ENCODE data around the gene LHFPL6. TPM values are rescaled to one million over a fixed set of nuclear protein-coding genes. Genes with fewer than 3 reads are reported as not detected.

Gene LHFPL6
- total RNA-seq, 2 donors from 2014 or later: 1.1 to 7.5 TPM

DNA sequence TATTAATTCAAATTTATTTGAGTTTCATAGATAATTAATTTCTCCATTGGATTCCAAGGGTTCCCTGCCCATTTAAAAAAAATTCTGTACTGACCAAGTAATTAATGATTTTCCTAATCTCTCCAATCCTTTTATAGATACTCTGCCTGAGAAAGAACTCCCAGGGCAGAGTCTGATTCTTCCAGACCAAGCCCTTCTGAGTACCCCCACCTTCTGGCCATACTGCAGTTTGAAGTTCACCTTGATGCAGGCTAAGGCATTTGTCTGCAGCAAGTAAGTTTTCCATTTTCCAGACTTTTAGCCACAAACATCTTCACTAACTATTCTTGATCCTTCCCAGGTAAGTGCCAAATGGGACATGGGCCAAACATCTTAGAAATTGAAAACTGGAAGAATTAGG is 195.9 kb downstream of the LHFPL6 start:
- no peaks in the 10 kb centered on the region for H3K9me3 Mint-ChIP-seq
- peaks cover 21% of the 10 kb centered on the region for H3K27me3 Mint-ChIP-seq
- H3K36me3 Mint-ChIP-seq (ENCODE audit: low read depth): no peaks in the 10 kb centered on the region
- no peaks in the 10 kb centered on the region for H3K4me1 Mint-ChIP-seq
- no peak overlapping the region for H3K27ac Mint-ChIP-seq
- no peak for ATAC-seq (replicated peaks)
- no peak overlapping the region for H3K4me3 Mint-ChIP-seq

DNA sequence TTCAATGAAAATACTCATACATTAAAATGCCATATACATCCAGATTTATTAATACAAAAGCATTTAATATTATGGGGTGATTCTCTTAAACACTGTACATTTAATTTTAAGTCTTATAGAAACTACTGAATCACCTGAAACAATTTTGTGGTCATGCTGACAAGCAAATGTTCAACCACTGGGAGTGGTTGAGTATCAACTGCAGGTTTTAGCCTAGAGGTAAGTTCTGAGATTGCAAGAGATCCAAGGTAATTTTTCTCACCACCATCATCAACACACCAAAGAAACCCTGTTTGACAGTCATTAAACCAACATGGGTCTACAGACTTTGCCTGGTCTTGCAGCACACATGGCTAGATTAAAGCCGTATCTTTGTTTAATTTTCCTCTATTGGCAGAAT is 196.3 kb downstream of the LHFPL6 start:
- Mint-ChIP-seq H3K36me3 (ENCODE audit: low read depth) (no peaks in the 10 kb centered on the region), H3K27ac (no peak overlapping the region), H3K27me3 (peaks cover 20% of the 10 kb centered on the region), H3K4me1 (no peaks in the 10 kb centered on the region), H3K9me3 (no peaks in the 10 kb centered on the region), H3K4me3 (no peak overlapping the region)
- ATAC-seq (replicated peaks): peak; percentile 35

GRCh38 chr13:39405596-39406205 is 197.3 kb downstream of the LHFPL6 start:
- Mint-ChIP-seq H3K27me3 (peaks cover 16% of the 10 kb centered on the region), H3K4me3 (no peak overlapping the region), H3K36me3 (ENCODE audit: low read depth) (no peaks in the 10 kb centered on the region), H3K4me1 (no peaks in the 10 kb centered on the region), H3K27ac (no peak overlapping the region), H3K9me3 (no peaks in the 10 kb centered on the region)
- ATAC-seq (replicated peaks): no peak

GRCh38 chr13:39405107-39405506 is 197.9 kb downstream of the LHFPL6 start:
- Mint-ChIP-seq H3K4me3 (no peak overlapping the region), H3K36me3 (ENCODE audit: low read depth) (no peaks in the 10 kb centered on the region), H3K4me1 (no peaks in the 10 kb centered on the region), H3K9me3 (no peaks in the 10 kb centered on the region), H3K27ac (no peak overlapping the region), H3K27me3 (peaks cover 12% of the 10 kb centered on the region)
- no peak for ATAC-seq (replicated peaks)

DNA sequence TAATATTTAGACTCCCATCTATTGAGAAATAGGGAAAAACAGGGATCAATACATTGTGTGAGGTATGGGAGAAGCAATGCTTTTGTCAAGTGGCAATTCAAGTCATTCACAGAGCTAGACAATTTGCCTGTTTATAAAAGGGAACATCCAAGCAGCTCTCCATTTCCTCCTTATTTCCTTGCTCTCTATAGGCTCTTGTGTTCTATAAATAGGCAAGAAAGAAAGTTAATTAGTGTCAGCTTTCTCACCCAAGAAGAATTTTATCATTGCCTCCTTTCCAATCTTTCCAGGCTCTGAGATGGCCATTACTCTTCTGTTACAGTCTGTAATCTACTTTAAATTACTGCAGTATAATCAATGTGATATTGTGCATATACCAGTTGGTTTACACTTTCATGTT is 199.9 kb downstream of the LHFPL6 start:
- Mint-ChIP-seq H3K4me1 (no peaks in the 10 kb centered on the region), H3K9me3 (no peaks in the 10 kb centered on the region)

GRCh38 chr13:39402221-39402970 is 200.6 kb downstream of the LHFPL6 start:
- Mint-ChIP-seq H3K27ac (no peak overlapping the region), H3K4me1 (no peaks in the 10 kb centered on the region), H3K36me3 (ENCODE audit: low read depth) (no peaks in the 10 kb centered on the region), H3K27me3 (peaks cover 15% of the 10 kb centered on the region), H3K9me3 (no peaks in the 10 kb centered on the region), H3K4me3 (no peak overlapping the region)
- ATAC-seq (replicated peaks): no peak

More for the DNA sequence above, 199.9 kb downstream of the LHFPL6 start:
- no peak overlapping the region for H3K4me3 Mint-ChIP-seq
- H3K27me3 Mint-ChIP-seq: peaks cover 11% of the 10 kb centered on the region
- ATAC-seq (replicated peaks): no peak
- no peaks in the 10 kb centered on the region for H3K36me3 Mint-ChIP-seq (ENCODE audit: low read depth)
- no peak overlapping the region for H3K27ac Mint-ChIP-seq

- H3K4me1 Mint-ChIP-seq: no peaks in the 10 kb centered on the region
- no peak overlapping the region for H3K27ac Mint-ChIP-seq
- H3K36me3 Mint-ChIP-seq (ENCODE audit: low read depth): no peaks in the 10 kb centered on the region
- no peaks in the 10 kb centered on the region for H3K9me3 Mint-ChIP-seq
- H3K27me3 Mint-ChIP-seq: peaks cover 15% of the 10 kb centered on the region
- no peak for ATAC-seq (replicated peaks)
- no peak overlapping the region for H3K4me3 Mint-ChIP-seq
Observed at GRCh38 chr13:39401756-39402155, 201.2 kb downstream of the LHFPL6 start.

- Mint-ChIP-seq H3K27ac (no peak overlapping the region), H3K4me1 (no peaks in the 10 kb centered on the region), H3K4me3 (no peak overlapping the region), H3K9me3 (no peaks in the 10 kb centered on the region), H3K27me3 (peaks cover 19% of the 10 kb centered on the region), H3K36me3 (ENCODE audit: low read depth) (no peaks in the 10 kb centered on the region)
- no peak for ATAC-seq (replicated peaks)
Observed at GRCh38 chr13:39401046-39401705, 201.8 kb downstream of the LHFPL6 start.

DNA sequence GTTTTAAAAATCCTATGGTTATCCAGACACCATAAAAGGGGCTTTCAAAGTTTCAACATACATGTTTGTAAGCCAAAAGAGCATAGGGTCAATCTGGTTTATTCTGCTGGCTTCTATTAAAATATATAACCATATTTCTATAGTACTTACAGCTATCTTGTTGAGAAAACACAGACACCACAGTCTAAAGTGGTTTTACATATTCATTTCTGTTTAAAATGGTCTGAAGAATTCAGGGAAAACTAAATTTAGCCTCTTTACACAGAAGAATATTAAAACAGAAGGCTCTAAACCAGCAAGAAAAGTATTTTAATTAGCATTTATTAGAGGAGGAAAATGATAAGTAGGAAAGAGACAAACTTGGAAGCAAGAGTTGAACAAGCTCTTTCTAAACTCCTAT is 203.9 kb downstream of the LHFPL6 start:
- H3K9me3 Mint-ChIP-seq: no peaks in the 10 kb centered on the region
- H3K36me3 Mint-ChIP-seq (ENCODE audit: low read depth): no peaks in the 10 kb centered on the region
- no peak for ATAC-seq (replicated peaks)
- H3K4me1 Mint-ChIP-seq: no peaks in the 10 kb centered on the region
- H3K4me3 Mint-ChIP-seq: no peak overlapping the region
- no peak overlapping the region for H3K27ac Mint-ChIP-seq
- peaks cover 13% of the 10 kb centered on the region for H3K27me3 Mint-ChIP-seq

- Mint-ChIP-seq H3K9me3 (no peaks in the 10 kb centered on the region), H3K36me3 (ENCODE audit: low read depth) (no peaks in the 10 kb centered on the region), H3K4me1 (no peaks in the 10 kb centered on the region), H3K27ac (no peak overlapping the region), H3K27me3 (peaks cover 13% of the 10 kb centered on the region), H3K4me3 (no peak overlapping the region)
- ATAC-seq (replicated peaks): no peak
Observed at GRCh38 chr13:39397896-39398265, 205.1 kb downstream of the LHFPL6 start.

DNA sequence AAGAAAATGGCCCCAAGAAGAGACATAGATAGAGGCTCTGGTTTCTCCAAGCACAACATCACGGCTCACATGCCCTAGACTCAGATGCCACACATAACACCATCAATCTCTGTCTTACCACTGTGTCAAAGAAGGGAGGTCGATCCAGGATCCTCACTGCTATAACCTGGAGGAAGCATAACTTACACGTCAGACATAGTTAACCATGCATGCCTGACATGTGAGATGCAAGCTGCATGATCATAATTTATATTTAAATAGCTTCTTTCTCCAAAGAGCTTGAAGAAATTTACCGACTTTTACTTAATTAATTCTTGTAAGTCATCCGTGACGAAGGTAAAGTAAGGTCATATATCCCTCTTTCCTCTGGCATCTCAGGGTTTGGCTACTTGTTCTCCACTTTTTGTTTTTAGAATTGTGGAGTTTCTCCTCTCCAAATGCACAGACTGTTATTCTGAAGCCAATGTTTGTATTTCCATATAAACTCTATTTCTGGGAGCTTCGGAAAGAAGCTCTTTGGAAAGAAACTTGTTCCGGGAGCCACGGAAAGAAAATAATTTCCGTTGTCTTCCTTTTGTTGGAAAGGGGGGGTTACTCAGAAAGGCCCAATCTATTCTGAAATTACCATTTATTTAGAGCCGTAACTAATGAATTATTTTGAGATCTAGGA is 205.6 kb downstream of the LHFPL6 start:
- Mint-ChIP-seq H3K36me3 (ENCODE audit: low read depth) (no peaks in the 10 kb centered on the region), H3K27ac (no peak overlapping the region), H3K4me1 (no peaks in the 10 kb centered on the region), H3K4me3 (no peak overlapping the region), H3K27me3 (peaks cover 13% of the 10 kb centered on the region), H3K9me3 (no peaks in the 10 kb centered on the region)
- ATAC-seq (replicated peaks): no peak

GRCh38 chr13:39394796-39395678 is 208.0 kb downstream of the LHFPL6 start:
- no peak for ATAC-seq (replicated peaks)
- Mint-ChIP-seq H3K27ac (no peak overlapping the region), H3K4me3 (no peak overlapping the region), H3K4me1 (no peaks in the 10 kb centered on the region), H3K27me3 (peaks cover 13% of the 10 kb centered on the region), H3K9me3 (no peaks in the 10 kb centered on the region), H3K36me3 (ENCODE audit: low read depth) (no peaks in the 10 kb centered on the region)

DNA sequence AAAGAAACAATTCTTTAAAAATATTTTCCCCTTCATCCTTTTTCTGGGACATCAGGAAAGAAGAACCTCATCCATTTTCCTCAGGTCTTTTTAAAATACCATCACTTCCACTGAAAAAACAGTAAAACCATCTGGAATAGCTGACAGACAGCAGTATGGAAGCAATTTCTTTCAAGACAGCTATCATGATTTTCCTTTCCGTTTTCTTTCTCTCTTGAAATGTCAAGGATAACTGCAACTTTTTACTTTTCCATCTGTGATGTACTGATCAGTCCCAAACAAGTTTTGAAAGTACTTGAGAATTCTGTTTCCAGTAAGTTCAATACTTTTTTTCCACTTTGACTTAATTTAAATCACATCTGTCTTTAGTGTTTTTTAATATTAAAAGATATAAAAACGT is 211.2 kb downstream of the LHFPL6 start:
- H3K27me3 Mint-ChIP-seq: peaks cover 4% of the 10 kb centered on the region
- no peaks in the 10 kb centered on the region for H3K4me1 Mint-ChIP-seq
- H3K36me3 Mint-ChIP-seq (ENCODE audit: low read depth): no peaks in the 10 kb centered on the region
- no peak for ATAC-seq (replicated peaks)
- no peaks in the 10 kb centered on the region for H3K9me3 Mint-ChIP-seq
- no peak overlapping the region for H3K27ac Mint-ChIP-seq
- H3K4me3 Mint-ChIP-seq: no peak overlapping the region

GRCh38 chr13:39389013-39389412 is 214.0 kb downstream of the LHFPL6 start:
- H3K27me3 Mint-ChIP-seq: no peaks in the 10 kb centered on the region
- H3K36me3 Mint-ChIP-seq (ENCODE audit: low read depth): no peaks in the 10 kb centered on the region
- no peaks in the 10 kb centered on the region for H3K9me3 Mint-ChIP-seq
- no peaks in the 10 kb centered on the region for H3K4me1 Mint-ChIP-seq
- H3K4me3 Mint-ChIP-seq: no peak overlapping the region
- ATAC-seq (replicated peaks): no peak
- H3K27ac Mint-ChIP-seq: no peak overlapping the region

Measured in activated T-helper 17 cell treated with anti-CD3 and anti-CD28 coated beads, Interleukin-2, amount 50 U/mL, for 72 hours (primary cell).